Liver (tissue), 3 donors: ENCODE results near the gene RASGRP1.

ENCODE experiments used
- FOXA1 ChIP-seq: IDR thresholded peaks from 2 replicates; pipeline ENCODE4 v1.6.1; 2016; ENCODE audit warnings: antibody characterized with exemption
- RAD21 ChIP-seq, 2 donors: IDR thresholded peaks; 2 replicates each; pipeline ENCODE4 v1.6.1; 2016; ENCODE audit warnings: antibody characterized with exemption in 2 of 2, mild to moderate bottlenecking in 2 of 2
- TAF1 ChIP-seq: conservative IDR thresholded peaks from 2 replicates; pipeline ENCODE4 v1.6.1; 2016; ENCODE audit warnings: antibody characterized with exemption, mild to moderate bottlenecking
- TF ChIP-seq, protein P1 (sequence below): fragments of 150-350 bp; IDR thresholded peaks from 2 replicates; pipeline ENCODE4 v1.5.1; 2017; ENCODE audit warnings: improper control_type of control experiment, low read depth, low read length; ENCODE audit not compliant: missing input control
- TF ChIP-seq, protein P2 (sequence below): IDR thresholded peaks from 2 replicates; pipeline ENCODE4 v1.6.1; 2016; ENCODE audit warnings: antibody characterized with exemption
- TF ChIP-seq, protein P3 (sequence below): IDR thresholded peaks from 2 replicates; pipeline ENCODE4 v1.6.1; 2016; ENCODE audit warnings: antibody characterized with exemption
- donor health status: healthy.
- donor health status: healthy.

DNA sequence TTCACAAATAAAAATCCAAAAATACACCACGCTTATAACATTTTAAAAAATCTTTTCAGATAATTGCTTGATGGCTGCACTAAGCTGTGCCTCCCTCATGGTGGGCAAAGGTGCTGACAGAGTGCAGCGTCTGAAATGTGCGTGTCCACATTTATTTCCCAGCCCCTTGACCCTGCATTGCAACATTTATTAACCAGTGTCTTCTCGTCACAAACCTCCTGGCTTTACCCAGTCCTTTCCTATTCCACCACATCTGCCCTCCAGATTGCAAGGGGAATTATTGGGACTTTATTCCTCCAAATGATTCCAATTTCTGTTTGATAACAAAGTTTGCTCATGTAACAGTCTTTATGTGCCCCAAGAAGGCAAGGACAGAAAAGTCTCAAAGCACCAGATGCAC lies 5.5 kb downstream of the RASGRP1 start:
- TF ChIP-seq FOXA1 = no peak
- TF ChIP-seq, protein P1, sequence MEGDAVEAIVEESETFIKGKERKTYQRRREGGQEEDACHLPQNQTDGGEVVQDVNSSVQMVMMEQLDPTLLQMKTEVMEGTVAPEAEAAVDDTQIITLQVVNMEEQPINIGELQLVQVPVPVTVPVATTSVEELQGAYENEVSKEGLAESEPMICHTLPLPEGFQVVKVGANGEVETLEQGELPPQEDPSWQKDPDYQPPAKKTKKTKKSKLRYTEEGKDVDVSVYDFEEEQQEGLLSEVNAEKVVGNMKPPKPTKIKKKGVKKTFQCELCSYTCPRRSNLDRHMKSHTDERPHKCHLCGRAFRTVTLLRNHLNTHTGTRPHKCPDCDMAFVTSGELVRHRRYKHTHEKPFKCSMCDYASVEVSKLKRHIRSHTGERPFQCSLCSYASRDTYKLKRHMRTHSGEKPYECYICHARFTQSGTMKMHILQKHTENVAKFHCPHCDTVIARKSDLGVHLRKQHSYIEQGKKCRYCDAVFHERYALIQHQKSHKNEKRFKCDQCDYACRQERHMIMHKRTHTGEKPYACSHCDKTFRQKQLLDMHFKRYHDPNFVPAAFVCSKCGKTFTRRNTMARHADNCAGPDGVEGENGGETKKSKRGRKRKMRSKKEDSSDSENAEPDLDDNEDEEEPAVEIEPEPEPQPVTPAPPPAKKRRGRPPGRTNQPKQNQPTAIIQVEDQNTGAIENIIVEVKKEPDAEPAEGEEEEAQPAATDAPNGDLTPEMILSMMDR = no peak
- TF ChIP-seq TAF1 = no peak
- TF ChIP-seq, protein P2, sequence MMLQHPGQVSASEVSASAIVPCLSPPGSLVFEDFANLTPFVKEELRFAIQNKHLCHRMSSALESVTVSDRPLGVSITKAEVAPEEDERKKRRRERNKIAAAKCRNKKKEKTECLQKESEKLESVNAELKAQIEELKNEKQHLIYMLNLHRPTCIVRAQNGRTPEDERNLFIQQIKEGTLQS = no peak
- TF ChIP-seq, protein P3, sequence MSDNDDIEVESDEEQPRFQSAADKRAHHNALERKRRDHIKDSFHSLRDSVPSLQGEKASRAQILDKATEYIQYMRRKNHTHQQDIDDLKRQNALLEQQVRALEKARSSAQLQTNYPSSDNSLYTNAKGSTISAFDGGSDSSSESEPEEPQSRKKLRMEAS = no peak
- TF ChIP-seq RAD21 (IDR thresholded peaks at IDR 0.05) = no peak
